Smooth muscle cell (in vitro differentiated cells): Measurements from ENCODE around the gene TAC3. TPM values are rescaled to one million over a fixed set of nuclear protein-coding genes. Genes with fewer than 3 reads are reported as not detected.
"Not testable (repeated sequence)": the region's sequence is repeated elsewhere in the genome, so short reads cannot be mapped to it uniquely, and the experiment has no call there.

Experiments
- DNase-seq: peaks from one replicate; lab custom pipeline; 2025; ENCODE audit not compliant: unreplicated experiment; lab: John Stamatoyannopoulos, UW
- H2AFZ ChIP-seq: fragments of 200-600 bp; sonication (generic); 2 replicates; pipeline ENCODE4 v1.6.0; 2016; ENCODE audit warnings: antibody characterized with exemption, low read depth, mild to moderate bottlenecking
- H3F3A ChIP-seq: fragments of 200-600 bp; sonication (generic); 2 replicates; pipeline ENCODE4 v1.6.0; 2017; ENCODE audit warnings: antibody characterized with exemption, low read depth
- H3K27ac ChIP-seq: fragments of 200-600 bp; sonication (generic); 2 replicates; pipeline ENCODE4 v1.5.1; 2016; ENCODE audit warnings: low read depth, mild to moderate bottlenecking
- H3K27me3 ChIP-seq: fragments of 200-600 bp; sonication (generic); 2 replicates; pipeline ENCODE4 v1.6.1; 2016; ENCODE audit warnings: low read depth, mild to moderate bottlenecking
- H3K36me3 ChIP-seq: fragments of 200-600 bp; sonication (generic); 2 replicates; pipeline ENCODE4 v1.5.1; 2016; ENCODE audit warnings: low read depth
- H3K4me1 ChIP-seq: fragments of 200-600 bp; sonication (generic); 2 replicates; pipeline ENCODE4 v1.5.1; 2016; ENCODE audit warnings: low read depth
- H3K4me2 ChIP-seq: fragments of 200-600 bp; sonication (generic); 2 replicates; pipeline ENCODE4 v1.6.0; 2016; ENCODE audit warnings: mild to moderate bottlenecking
- H3K4me3 ChIP-seq: fragments of 200-600 bp; sonication (generic); 2 replicates; pipeline ENCODE4 v1.5.1; 2016; ENCODE audit warnings: mild to moderate bottlenecking
- H3K79me2 ChIP-seq: fragments of 200-600 bp; sonication (generic); 2 replicates; pipeline ENCODE4 v1.6.0; 2016; ENCODE audit warnings: low read depth, mild to moderate bottlenecking
- H3K9ac ChIP-seq: fragments of 200-600 bp; sonication (generic); 2 replicates; pipeline ENCODE4 v1.6.0; 2016; ENCODE audit warnings: low read depth
- H3K9me3 ChIP-seq: fragments of 200-600 bp; sonication (generic); replicated peaks from 2 replicates; pipeline ENCODE4 v1.5.1; 2016; ENCODE audit warnings: low read depth
- H4K20me1 ChIP-seq: fragments of 200-600 bp; sonication (generic); 2 replicates; pipeline ENCODE4 v1.6.0; 2016; ENCODE audit warnings: low read depth
- CTCF ChIP-seq: fragments of 200-600 bp; sonication (generic); IDR thresholded peaks from 2 replicates; pipeline ENCODE4 v1.5.1; 2017; ENCODE audit warnings: borderline replicate concordance, mild to moderate bottlenecking, antibody characterized with exemption; ENCODE audit not compliant: insufficient read depth, poor library complexity, severe bottlenecking
- WGBS: methylation state at CpG from one replicate; pipeline ENCODE4 v1.1.7; 2016; ENCODE audit warnings: low lambda C conversion rate; 5-methylcytosine and 5-hydroxymethylcytosine counted together
- polyA plus RNA-seq: library from polyadenylated mRNA; unstranded; fragments of >200 nt; fragmentation: Nextera tagmentation; extraction: Ambion mirVana; gene quantifications from 2 replicates; pipeline ENCODE4 v1.2.1, GENCODE V29; 2016
- total RNA-seq: library from RNA; depleted of rRNA; stranded (reverse); fragments of >200 nt; gene quantifications from 2 replicates; pipeline ENCODE4 v1.2.3, GENCODE V29; 2014

TAC3 gene
- total and polyA plus RNA-seq, 2 experiments from 2014 or later = 1.7 to 6.3 TPM

GRCh38 chr12:57018906-57019305, 2.6 kb upstream of the TAC3 start:
- Histone ChIP-seq H3K9ac (no peak overlapping the region), H3K9me3 (no peaks in the 10 kb centered on the region), H3F3A (no peaks in the 10 kb centered on the region), H3K36me3 (no peaks in the 10 kb centered on the region), H3K79me2 (no peaks in the 10 kb centered on the region), H3K4me2 (no peak overlapping the region), H2AFZ (peak overlapping the region; percentile 39), H3K4me1 (peaks cover 5% of the 10 kb centered on the region), H3K27ac (peak overlapping the region; percentile 13), H3K4me3 (no peak overlapping the region), H4K20me1 (no peaks in the 10 kb centered on the region), H3K27me3 (no peaks in the 10 kb centered on the region)
- WGBS = 77% methylated on average over 1 of the region's 1 CpG
- no peak for DNase-seq
- no peak for TF ChIP-seq CTCF

- peak overlapping the region; percentile 39 for H2AFZ ChIP-seq
- H3K36me3 ChIP-seq = not testable (repeated sequence)
- H3K27ac ChIP-seq = peak overlapping the region; percentile 13
Measured at GRCh38 chr12:57018353-57018752, 2.0 kb upstream of the TAC3 start.

GRCh38 chr12:57012600-57013465, 3.5 kb downstream of the TAC3 start:
- DNase-seq = no peak
- Histone ChIP-seq H3K27ac (no peak overlapping the region), H4K20me1 (no peaks in the 10 kb centered on the region), H3K27me3 (no peaks in the 10 kb centered on the region), H2AFZ (no peak overlapping the region), H3K4me2 (no peak overlapping the region), H3K4me1 (peaks cover 5% of the 10 kb centered on the region), H3K36me3 (no peaks in the 10 kb centered on the region), H3K9ac (no peak overlapping the region), H3F3A (peaks cover 3% of the 10 kb centered on the region), H3K79me2 (no peaks in the 10 kb centered on the region), H3K4me3 (no peak overlapping the region), H3K9me3 (no peaks in the 10 kb centered on the region)
- 92% methylated on average over 7 of the region's 7 CpGs for WGBS
- no peak for TF ChIP-seq CTCF

More at GRCh38 chr12:57018353-57018752, 2.0 kb upstream of the TAC3 start:
- WGBS = 73% methylated on average over 5 of the region's 5 CpGs
- H3K4me2 ChIP-seq, H3K4me1 ChIP-seq, H3K9ac ChIP-seq, DNase-seq, H3K79me2 ChIP-seq, H4K20me1 ChIP-seq, H3K9me3 ChIP-seq, H3F3A ChIP-seq, H3K27me3 ChIP-seq, H3K4me3 ChIP-seq: not testable (repeated sequence)

GRCh38 chr12:57011438-57012424, 4.6 kb downstream of the TAC3 start:
- H2AFZ ChIP-seq = no peak overlapping the region
- H3K9ac ChIP-seq = no peak overlapping the region
- no peaks in the 10 kb centered on the region for H4K20me1 ChIP-seq
- WGBS = 71% methylated on average over 12 of the region's 12 CpGs
- DNase-seq = no peak
- no peaks in the 10 kb centered on the region for H3K27me3 ChIP-seq
- H3K36me3 ChIP-seq = no peaks in the 10 kb centered on the region
- TF ChIP-seq CTCF = no peak
- no peaks in the 10 kb centered on the region for H3K79me2 ChIP-seq
- H3F3A ChIP-seq = peaks cover 11% of the 10 kb centered on the region
- H3K4me2 ChIP-seq = peak overlapping the region; percentile 41
- H3K27ac ChIP-seq = no peak overlapping the region
- H3K9me3 ChIP-seq = no peaks in the 10 kb centered on the region
- peaks cover 2% of the 10 kb centered on the region for H3K4me1 ChIP-seq
- H3K4me3 ChIP-seq = no peak overlapping the region
